ENCODE measurements around the gene SAMM50. TPM values are rescaled to one million over a fixed set of nuclear protein-coding genes. Genes with fewer than 3 reads are reported as not detected.

SAMM50 gene
- total RNA-seq, 2 experiments from 2014 or later, result 46.8 to 50.9 TPM

GRCh38 chr22:43953988-43954785 lies 1.1 kb upstream of the SAMM50 start:
- POLR2A ChIA-PET, result no interaction called here
- Mint-ChIP-seq H3K27ac (peak overlapping the region; percentile 98), H3K9me3 (no peaks in the 10 kb centered on the region), H3K4me3 (peak overlapping the region; percentile 100), H3K36me3 (ENCODE audit: low read depth) (peaks cover 10% of the 10 kb centered on the region), H3K27me3 (no peaks in the 10 kb centered on the region), H3K4me1 (peaks cover 35% of the 10 kb centered on the region)
- DNase-seq, result no peak
- CTCF ChIA-PET, result interaction anchor here (1.1 to 2.0 kb wide), 2 partner anchors 8 to 39 kb away, joined by 3 to 14 read pairs; no protein-coding TSS in a partner anchor

- DNase-seq, result peak; percentile 35
- CTCF ChIA-PET, result interaction anchor here (2.0 kb wide), 1 partner anchor 10 kb away, joined by 14 read pairs; no protein-coding TSS in a partner anchor
- H3K36me3 Mint-ChIP-seq (ENCODE audit: low read depth), result peaks cover 12% of the 10 kb centered on the region
These were observed 891 bp downstream of the SAMM50 start for GRCh38 chr22:43955883-43956782.

GRCh38 chr22:43956805-43957463 lies 1.7 kb downstream of the SAMM50 start:
- Mint-ChIP-seq H3K9me3 (no peaks in the 10 kb centered on the region), H3K4me1 (peaks cover 38% of the 10 kb centered on the region), H3K36me3 (ENCODE audit: low read depth) (peaks cover 12% of the 10 kb centered on the region), H3K4me3 (peak overlapping the region; percentile 100), H3K27ac (peak overlapping the region; percentile 98), H3K27me3 (no peaks in the 10 kb centered on the region)
- DNase-seq, result no peak
- POLR2A ChIA-PET, result no interaction called here
- CTCF ChIA-PET, result no interaction called here

More at GRCh38 chr22:43955883-43956782, 891 bp downstream of the SAMM50 start:
- POLR2A ChIA-PET, result interaction anchor here (1.2 kb wide), 1 partner anchor 10 kb away, joined by 4 read pairs; no protein-coding TSS in a partner anchor
- H3K27me3 Mint-ChIP-seq, result no peaks in the 10 kb centered on the region
- peak overlapping the region; percentile 98 for H3K27ac Mint-ChIP-seq
- H3K4me1 Mint-ChIP-seq, result peaks cover 38% of the 10 kb centered on the region
- H3K4me3 Mint-ChIP-seq, result peak overlapping the region; percentile 100
- no peaks in the 10 kb centered on the region for H3K9me3 Mint-ChIP-seq

GRCh38 chr22:43957871-43958270 lies 2.6 kb downstream of the SAMM50 start:
- H3K27ac Mint-ChIP-seq, result no peak overlapping the region
- H3K36me3 Mint-ChIP-seq (ENCODE audit: low read depth), result peaks cover 12% of the 10 kb centered on the region
- H3K4me1 Mint-ChIP-seq, result peaks cover 38% of the 10 kb centered on the region
- no peak overlapping the region for H3K4me3 Mint-ChIP-seq
- DNase-seq, result no peak
- H3K27me3 Mint-ChIP-seq, result no peaks in the 10 kb centered on the region
- ChIA-PET CTCF (interaction anchor here (0.7 to 0.8 kb wide), 2 partner anchors 9 to 423 kb away, joined by 3 read pairs; no protein-coding TSS in a partner anchor), POLR2A (no interaction called here)
- H3K9me3 Mint-ChIP-seq, result no peaks in the 10 kb centered on the region

GRCh38 chr22:43964314-43964857 lies 9.1 kb downstream of the SAMM50 start:
- no peak overlapping the region for H3K4me3 Mint-ChIP-seq
- ChIA-PET POLR2A (no interaction called here), CTCF (interaction anchor here (0.7 kb wide), 1 partner anchor 663 kb away, joined by 3 read pairs; no protein-coding TSS in a partner anchor)
- H3K4me1 Mint-ChIP-seq, result peaks cover 2% of the 10 kb centered on the region
- H3K9me3 Mint-ChIP-seq, result no peaks in the 10 kb centered on the region
- H3K27me3 Mint-ChIP-seq, result no peaks in the 10 kb centered on the region
- peaks cover 42% of the 10 kb centered on the region for H3K36me3 Mint-ChIP-seq (ENCODE audit: low read depth)
- no peak overlapping the region for H3K27ac Mint-ChIP-seq
- no peak for DNase-seq

- POLR2A ChIA-PET, result no interaction called here
- no peaks in the 10 kb centered on the region for H3K9me3 Mint-ChIP-seq
- H3K4me3 Mint-ChIP-seq, result no peak overlapping the region
- H3K27me3 Mint-ChIP-seq, result no peaks in the 10 kb centered on the region
- no peak overlapping the region for H3K27ac Mint-ChIP-seq
- H3K36me3 Mint-ChIP-seq (ENCODE audit: low read depth), result peaks cover 48% of the 10 kb centered on the region
- no peak for DNase-seq
- H3K4me1 Mint-ChIP-seq, result no peaks in the 10 kb centered on the region
- CTCF ChIA-PET, result interaction anchor here (0.6 to 1.0 kb wide), 3 partner anchors 43 to 517 kb away, joined by 3 read pairs; no protein-coding TSS in a partner anchor
These were observed 11.8 kb downstream of the SAMM50 start for GRCh38 chr22:43967069-43967468.

- Mint-ChIP-seq H3K4me3 (no peak overlapping the region), H3K36me3 (ENCODE audit: low read depth) (peaks cover 53% of the 10 kb centered on the region), H3K4me1 (no peaks in the 10 kb centered on the region), H3K27ac (no peak overlapping the region), H3K27me3 (no peaks in the 10 kb centered on the region), H3K9me3 (no peaks in the 10 kb centered on the region)
- ChIA-PET POLR2A (no interaction called here), CTCF (no interaction called here)
- DNase-seq, result no peak
These were observed 13.4 kb downstream of the SAMM50 start for GRCh38 chr22:43968614-43969013.

- POLR2A ChIA-PET, result no interaction called here
- H3K27ac Mint-ChIP-seq, result peak overlapping the region; percentile 15
- no peaks in the 10 kb centered on the region for H3K4me1 Mint-ChIP-seq
- H3K36me3 Mint-ChIP-seq (ENCODE audit: low read depth), result peaks cover 56% of the 10 kb centered on the region
- no peak overlapping the region for H3K4me3 Mint-ChIP-seq
- no peaks in the 10 kb centered on the region for H3K9me3 Mint-ChIP-seq
- no peak for DNase-seq
- CTCF ChIA-PET, result no interaction called here
- no peaks in the 10 kb centered on the region for H3K27me3 Mint-ChIP-seq
These were observed 14.0 kb downstream of the SAMM50 start for GRCh38 chr22:43969021-43969878.

GRCh38 chr22:43969989-43970755 lies 14.9 kb downstream of the SAMM50 start:
- H3K4me3 Mint-ChIP-seq, result no peak overlapping the region

GRCh38 chr22:43971112-43971511 lies 15.9 kb downstream of the SAMM50 start:
- POLR2A ChIA-PET, result no interaction called here
- Mint-ChIP-seq H3K9me3 (no peaks in the 10 kb centered on the region), H3K36me3 (ENCODE audit: low read depth) (peaks cover 50% of the 10 kb centered on the region)

More at GRCh38 chr22:43969989-43970755, 14.9 kb downstream of the SAMM50 start:
- no peaks in the 10 kb centered on the region for H3K9me3 Mint-ChIP-seq
- no peaks in the 10 kb centered on the region for H3K4me1 Mint-ChIP-seq
- ChIA-PET CTCF (no interaction called here), POLR2A (no interaction called here)
- H3K27ac Mint-ChIP-seq, result peak overlapping the region; percentile 15
- no peaks in the 10 kb centered on the region for H3K27me3 Mint-ChIP-seq
- DNase-seq, result no peak
- H3K36me3 Mint-ChIP-seq (ENCODE audit: low read depth), result peaks cover 52% of the 10 kb centered on the region

GRCh38 chr22:43972931-43973462 lies 17.8 kb downstream of the SAMM50 start:
- H3K36me3 Mint-ChIP-seq (ENCODE audit: low read depth), result peaks cover 41% of the 10 kb centered on the region
- ChIA-PET POLR2A (no interaction called here), CTCF (no interaction called here)
- no peaks in the 10 kb centered on the region for H3K4me1 Mint-ChIP-seq
- H3K27ac Mint-ChIP-seq, result no peak overlapping the region
- no peak for DNase-seq
- no peak overlapping the region for H3K4me3 Mint-ChIP-seq
- no peaks in the 10 kb centered on the region for H3K27me3 Mint-ChIP-seq
- H3K9me3 Mint-ChIP-seq, result no peaks in the 10 kb centered on the region

More at GRCh38 chr22:43971112-43971511, 15.9 kb downstream of the SAMM50 start:
- Mint-ChIP-seq H3K27me3 (no peaks in the 10 kb centered on the region), H3K27ac (no peak overlapping the region), H3K4me1 (no peaks in the 10 kb centered on the region), H3K4me3 (no peak overlapping the region)
- CTCF ChIA-PET, result no interaction called here
- DNase-seq, result no peak
